ENCODE results near the gene SARS1. TPM values are rescaled to one million over a fixed set of nuclear protein-coding genes. Genes with fewer than 3 reads are reported as not detected.
"Not testable (repeated sequence)": the region's sequence is repeated elsewhere in the genome, so short reads cannot be mapped to it uniquely, and the experiment has no call there.

Gene SARS1
- polyA plus RNA-seq, 1 donor, result 140 TPM

GRCh38 chr1:109191377-109191776, 22.3 kb upstream of the SARS1 start:
- DNase-seq, result no peak

GRCh38 chr1:109191891-109192290, 21.8 kb upstream of the SARS1 start:
- DNase-seq, result no peak

GRCh38 chr1:109192433-109192832, 21.3 kb upstream of the SARS1 start:
- no peak for DNase-seq

GRCh38 chr1:109193653-109194590, 19.8 kb upstream of the SARS1 start:
- DNase-seq, result no peak

GRCh38 chr1:109197158-109198042, 16.3 kb upstream of the SARS1 start:
- no peak for DNase-seq

GRCh38 chr1:109198043-109198695, 15.5 kb upstream of the SARS1 start:
- no peak for DNase-seq

GRCh38 chr1:109198745-109199144, 15.0 kb upstream of the SARS1 start:
- DNase-seq, result no peak

- DNase-seq, result no peak
These were observed 14.0 kb upstream of the SARS1 start for GRCh38 chr1:109199710-109200109.

GRCh38 chr1:109201123-109201703, 12.5 kb upstream of the SARS1 start:
- no peak for DNase-seq

- DNase-seq, result no peak
These were observed 9.2 kb upstream of the SARS1 start for GRCh38 chr1:109204484-109204883.

GRCh38 chr1:109206339-109206738, 7.4 kb upstream of the SARS1 start:
- DNase-seq, result no peak

GRCh38 chr1:109207467-109208103, 6.1 kb upstream of the SARS1 start:
- DNase-seq, result no peak

GRCh38 chr1:109208394-109208793, 5.3 kb upstream of the SARS1 start:
- DNase-seq, result no peak

- no peak for DNase-seq
These were observed 4.8 kb upstream of the SARS1 start for GRCh38 chr1:109208836-109209463.

GRCh38 chr1:109210058-109210457, 3.7 kb upstream of the SARS1 start:
- DNase-seq, result no peak

GRCh38 chr1:109213345-109213823, 334 bp upstream of the SARS1 start:
- DNase-seq, result no peak

GRCh38 chr1:109214695-109215623, 1.2 kb downstream of the SARS1 start:
- DNase-seq, result no peak

- no peak for DNase-seq
These were observed 2.9 kb downstream of the SARS1 start for GRCh38 chr1:109216662-109217061.

GRCh38 chr1:109218516-109218915, 4.8 kb downstream of the SARS1 start:
- no peak for DNase-seq

- DNase-seq, result not testable (repeated sequence)
These were observed 7.5 kb downstream of the SARS1 start for GRCh38 chr1:109221201-109221600.
